Urinary bladder (tissue), 4 donors: ENCODE data around the gene NLGN1. TPM values are rescaled to one million over a fixed set of nuclear protein-coding genes. Genes with fewer than 3 reads are reported as not detected.

Source experiments
- DNase-seq: peaks from one replicate; pipeline ENCODE4 v3.0.0-alpha.2; 2015; ENCODE audit errors: extremely low spot score
- H3K27ac ChIP-seq: one replicate; pipeline ENCODE4 v1.5.1; 2013; ENCODE audit warnings: low read depth, mild to moderate bottlenecking, moderate library complexity
- H3K36me3 ChIP-seq: one replicate; pipeline ENCODE4 v1.6.1; 2013; ENCODE audit warnings: mild to moderate bottlenecking, moderate library complexity; ENCODE audit not compliant: insufficient read depth
- H3K4me1 ChIP-seq: one replicate; pipeline ENCODE4 v1.6.1; 2013; ENCODE audit warnings: mild to moderate bottlenecking, moderate library complexity; ENCODE audit not compliant: insufficient read depth
- H3K4me3 ChIP-seq: one replicate; pipeline ENCODE4 v1.5.1; 2013; ENCODE audit warnings: low read depth, low read length
- WGBS: extraction: QIAGEN DNeasy Blood & Tissue Kit; methylation state at CpG from one replicate; pipeline ENCODE4 v1.1.7; 2013; 5-methylcytosine and 5-hydroxymethylcytosine counted together
- polyA plus RNA-seq: library from polyadenylated mRNA; stranded (reverse); fragments of 200-250 nt; gene quantifications from one replicate; pipeline ENCODE4 v1.2.3, GENCODE V29; 2013
- total RNA-seq: library from RNA; depleted of rRNA; stranded (reverse); fragments of >200 nt; gene quantifications from one replicate; pipeline ENCODE4 v1.2.3, GENCODE V29; 2014
- donor health status: healthy with polysubstance abuse.
- donor health status: healthy.

Gene NLGN1
- total and polyA plus RNA-seq, 2 donors, result 8.4 to 51.8 TPM

DNA sequence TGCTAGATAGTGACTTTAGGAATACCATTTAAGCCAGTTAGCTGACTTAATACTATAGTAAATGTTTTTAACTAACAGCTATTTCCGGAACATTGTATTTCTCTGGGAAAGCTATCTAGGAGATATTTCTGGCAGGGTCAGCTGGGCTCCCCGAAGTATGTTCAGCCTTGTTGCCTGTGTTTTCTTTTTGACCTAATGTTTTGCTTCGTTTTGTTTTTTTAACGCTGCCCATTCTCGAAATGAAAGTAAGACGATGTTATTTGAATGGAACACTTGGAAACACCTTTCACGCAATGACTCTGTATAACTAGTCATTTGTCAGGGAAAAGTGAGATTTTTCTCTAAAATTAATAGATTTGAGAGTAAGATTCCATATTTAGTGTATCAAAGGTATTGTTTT, 758.7 kb downstream of the NLGN1 start:
- Histone ChIP-seq H3K4me3 (no peak overlapping the region), H3K27ac (no peak overlapping the region)

DNA sequence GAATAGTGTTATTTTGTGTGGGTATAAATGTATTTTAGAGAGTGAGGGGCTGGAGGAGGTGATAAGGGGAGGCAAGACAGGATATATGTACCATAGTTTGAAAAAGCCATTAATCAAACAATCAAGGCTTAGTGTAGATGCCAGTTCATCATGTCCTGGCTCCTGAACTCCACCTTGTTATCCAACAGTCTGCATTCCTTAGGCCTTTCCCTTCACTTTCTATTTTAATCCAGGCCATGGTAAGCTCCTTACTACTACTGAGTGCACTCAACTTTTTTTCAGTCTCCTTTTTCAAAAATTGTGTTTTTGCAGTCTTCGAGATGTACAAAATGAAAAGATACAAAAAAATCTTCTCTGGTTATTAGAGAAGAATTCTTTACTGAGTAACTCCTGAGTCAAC, 761.1 kb downstream of the NLGN1 start:
- H3K4me3 ChIP-seq, result no peak overlapping the region
- H3K27ac ChIP-seq, result no peak overlapping the region
- H3K36me3 ChIP-seq, result no peaks in the 10 kb centered on the region
- H3K4me1 ChIP-seq, result no peaks in the 10 kb centered on the region
- 95% methylated on average over 1 of the region's 1 CpG for WGBS
- no peak for DNase-seq

More for the DNA sequence above, 758.7 kb downstream of the NLGN1 start:
- H3K4me1 ChIP-seq, result no peaks in the 10 kb centered on the region
- H3K36me3 ChIP-seq, result no peaks in the 10 kb centered on the region
- 79% methylated on average over 7 of the region's 7 CpGs for WGBS
- no peak for DNase-seq

DNA sequence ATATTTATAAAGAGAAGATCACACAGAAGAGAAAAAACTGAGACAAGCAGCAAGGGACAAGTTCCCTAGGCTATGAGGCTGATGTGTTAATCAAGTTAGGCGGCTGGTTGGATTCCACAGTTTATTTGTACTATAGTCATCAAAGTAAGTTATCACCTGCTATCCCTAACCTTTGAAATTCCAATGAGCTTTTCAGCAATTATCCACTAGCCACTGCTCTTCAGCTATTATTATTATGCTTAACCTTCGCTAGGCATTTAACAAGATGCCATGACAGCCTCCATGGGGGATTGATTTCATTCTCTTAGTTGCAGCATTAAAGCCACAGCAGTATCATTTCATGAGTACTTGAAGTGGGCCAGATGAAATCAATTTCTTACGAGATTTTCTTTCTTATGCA, 762.1 kb downstream of the NLGN1 start:
- 91% methylated on average over 3 of the region's 3 CpGs for WGBS
- DNase-seq, result no peak

DNA sequence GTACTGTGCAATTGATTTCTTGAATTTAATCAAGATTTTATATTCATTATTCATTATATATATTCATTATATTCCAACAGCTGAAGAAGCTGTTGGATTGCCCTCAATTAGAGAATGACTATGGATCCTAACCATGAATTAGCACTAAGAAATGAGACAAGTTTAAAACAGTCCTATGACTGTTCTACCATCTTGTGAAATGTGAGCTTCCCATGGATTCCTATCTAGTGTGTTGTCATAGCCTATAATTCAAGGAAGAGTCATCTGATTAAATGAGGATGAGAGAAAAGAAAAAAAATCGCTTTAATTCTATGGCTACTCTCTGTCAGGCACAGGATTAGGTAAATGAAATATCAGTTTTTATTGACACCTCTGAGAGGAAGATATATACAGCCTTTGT, 765.0 kb downstream of the NLGN1 start:
- H3K27ac ChIP-seq, result no peak overlapping the region
- no peaks in the 10 kb centered on the region for H3K36me3 ChIP-seq
- DNase-seq, result no peak
- WGBS, result 93% methylated on average over 1 of the region's 1 CpG
- H3K4me3 ChIP-seq, result no peak overlapping the region
- no peaks in the 10 kb centered on the region for H3K4me1 ChIP-seq

More for the DNA sequence above, 762.1 kb downstream of the NLGN1 start:
- Histone ChIP-seq H3K4me3 (no peak overlapping the region), H3K4me1 (no peaks in the 10 kb centered on the region), H3K36me3 (no peaks in the 10 kb centered on the region), H3K27ac (no peak overlapping the region)

DNA sequence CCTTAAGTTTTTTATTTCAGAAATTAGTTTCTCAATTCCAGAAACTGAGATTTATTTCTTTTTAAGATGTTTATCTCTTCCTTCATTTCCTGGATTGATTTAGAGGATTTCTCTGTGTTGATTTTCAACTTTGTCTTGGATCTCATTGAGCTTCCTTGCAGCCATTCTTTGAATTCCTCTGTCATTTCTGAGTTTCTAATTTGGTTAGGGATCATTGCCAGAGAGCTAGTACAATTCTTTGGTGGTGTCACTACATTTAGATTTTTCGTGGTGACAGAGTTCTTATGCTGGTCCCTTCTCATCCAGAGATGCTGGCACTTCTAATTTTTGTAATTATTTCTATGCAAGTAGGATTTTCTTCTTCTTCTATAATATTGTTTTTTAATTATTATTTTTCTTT, 770.5 kb downstream of the NLGN1 start:
- WGBS, result 67% methylated on average over 1 of the region's 1 CpG
- Histone ChIP-seq H3K4me3 (no peak overlapping the region), H3K27ac (no peak overlapping the region), H3K36me3 (no peaks in the 10 kb centered on the region), H3K4me1 (no peaks in the 10 kb centered on the region)
- DNase-seq, result no peak

DNA sequence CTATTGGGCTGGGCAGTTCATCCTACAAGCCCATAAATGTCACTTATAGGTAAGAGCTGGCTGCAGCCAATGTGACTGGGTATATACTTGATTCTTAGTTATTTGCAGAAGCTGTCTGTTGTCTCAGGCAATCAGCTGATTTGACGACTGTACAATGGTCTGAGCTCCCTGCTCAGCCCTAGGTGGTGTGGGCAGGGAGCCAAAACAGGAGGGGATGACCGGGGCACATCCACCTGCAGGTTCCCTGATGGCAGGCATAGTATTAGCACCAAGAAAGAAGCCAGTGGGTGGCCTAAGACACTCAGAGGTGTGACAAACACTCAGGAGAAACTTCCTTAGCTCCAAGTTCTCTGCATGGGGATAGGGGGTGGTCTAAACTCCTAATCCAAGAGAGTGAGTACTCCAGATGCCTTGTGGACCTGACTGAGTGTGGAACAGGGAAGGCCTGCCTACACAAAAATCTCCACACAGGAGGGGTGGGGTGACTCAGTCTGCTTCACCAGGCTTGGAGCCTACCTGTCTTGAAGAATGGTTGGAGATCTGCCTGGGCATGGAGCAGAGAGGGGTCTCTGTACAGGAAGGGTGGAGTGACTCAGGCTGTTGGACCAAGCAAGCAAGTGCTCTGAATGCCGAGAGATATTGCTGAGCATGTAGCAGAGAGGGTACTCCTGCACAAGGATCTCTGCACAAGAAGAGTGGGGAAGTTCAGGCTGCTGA, 771.2 kb downstream of the NLGN1 start:
- WGBS, result 86% methylated on average over 3 of the region's 3 CpGs
- H3K4me3 ChIP-seq, result no peak overlapping the region
- no peak overlapping the region for H3K27ac ChIP-seq
- H3K36me3 ChIP-seq, result no peaks in the 10 kb centered on the region
- no peak for DNase-seq
- no peaks in the 10 kb centered on the region for H3K4me1 ChIP-seq

DNA sequence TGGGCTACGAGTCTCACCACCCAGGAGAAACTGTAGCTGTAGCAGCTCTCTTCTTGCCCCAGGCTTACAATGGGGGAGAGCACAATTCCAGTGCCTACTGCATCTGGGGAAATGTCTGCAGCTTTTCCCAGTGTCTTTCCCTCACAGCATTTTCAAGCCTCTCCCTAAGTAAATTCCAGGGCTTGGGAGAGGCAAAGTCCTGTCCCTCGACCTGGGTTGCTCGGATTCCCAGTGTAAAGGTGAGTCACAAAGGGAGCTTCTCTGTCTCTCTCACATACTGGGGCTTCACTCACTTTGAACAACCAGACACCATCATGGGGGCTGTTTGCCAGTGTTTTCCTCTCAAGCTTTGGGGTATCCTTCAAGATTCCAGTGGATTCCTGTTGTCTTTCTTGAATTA, 772.2 kb downstream of the NLGN1 start:
- 94% methylated on average over 3 of the region's 3 CpGs for WGBS
- no peak overlapping the region for H3K27ac ChIP-seq
- DNase-seq, result no peak

DNA sequence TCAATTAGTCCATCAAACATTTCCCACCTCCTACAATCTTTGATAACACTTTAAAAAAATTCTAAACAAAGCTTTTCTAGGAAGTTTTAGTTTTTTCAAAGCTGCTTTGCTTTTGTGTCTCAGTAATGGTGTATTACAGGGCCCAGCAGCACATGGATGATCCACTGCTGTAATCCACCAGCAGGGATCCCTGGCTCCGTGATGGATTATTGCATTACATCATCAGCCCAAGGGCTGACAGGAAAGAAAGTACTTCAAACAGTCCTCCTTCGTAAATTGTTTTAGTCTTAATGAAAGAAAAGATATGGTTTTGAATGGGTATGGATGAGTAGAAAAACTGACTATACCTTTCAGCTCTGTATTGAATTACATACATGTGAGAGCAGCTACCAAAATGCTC, 772.7 kb downstream of the NLGN1 start:
- Histone ChIP-seq H3K27ac (no peak overlapping the region), H3K36me3 (no peaks in the 10 kb centered on the region), H3K4me3 (no peak overlapping the region), H3K4me1 (no peaks in the 10 kb centered on the region)
- 60% methylated on average over 2 of the region's 2 CpGs for WGBS
- no peak for DNase-seq

More for the DNA sequence above, 772.2 kb downstream of the NLGN1 start:
- no peaks in the 10 kb centered on the region for H3K36me3 ChIP-seq
- no peaks in the 10 kb centered on the region for H3K4me1 ChIP-seq
- H3K4me3 ChIP-seq, result no peak overlapping the region

DNA sequence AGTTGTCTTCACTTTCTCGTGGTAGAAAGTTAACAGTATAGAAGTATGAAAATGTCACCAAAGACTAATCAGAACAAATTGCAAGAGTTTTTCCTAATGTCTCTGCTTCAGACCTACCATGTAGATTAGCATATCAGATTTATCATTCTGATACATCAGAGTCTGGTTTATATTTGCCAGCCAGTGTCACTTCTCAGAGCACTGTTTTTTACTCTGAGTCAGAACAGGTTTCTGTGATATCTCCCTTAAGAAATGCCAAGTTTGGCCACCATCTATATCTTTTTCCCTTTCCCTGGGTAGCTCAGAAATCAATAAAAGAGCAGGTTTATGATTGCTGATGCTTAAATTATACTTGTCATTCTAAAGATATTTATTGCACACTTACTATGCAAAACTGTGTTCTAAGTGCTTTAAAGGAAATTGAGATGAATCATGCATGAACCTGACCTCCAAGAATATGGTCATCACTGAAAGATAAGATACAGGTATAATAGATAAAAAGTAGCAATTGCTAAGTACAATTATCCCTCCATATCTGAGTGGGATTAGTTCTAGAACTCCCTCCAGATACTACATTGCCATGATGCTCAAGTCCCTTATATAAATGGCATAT, 788.9 kb downstream of the NLGN1 start:
- DNase-seq, result no peak
- Histone ChIP-seq H3K36me3 (no peaks in the 10 kb centered on the region), H3K4me3 (no peak overlapping the region), H3K4me1 (no peaks in the 10 kb centered on the region), H3K27ac (no peak overlapping the region)
- 87% methylated on average over 1 of the region's 1 CpG for WGBS

DNA sequence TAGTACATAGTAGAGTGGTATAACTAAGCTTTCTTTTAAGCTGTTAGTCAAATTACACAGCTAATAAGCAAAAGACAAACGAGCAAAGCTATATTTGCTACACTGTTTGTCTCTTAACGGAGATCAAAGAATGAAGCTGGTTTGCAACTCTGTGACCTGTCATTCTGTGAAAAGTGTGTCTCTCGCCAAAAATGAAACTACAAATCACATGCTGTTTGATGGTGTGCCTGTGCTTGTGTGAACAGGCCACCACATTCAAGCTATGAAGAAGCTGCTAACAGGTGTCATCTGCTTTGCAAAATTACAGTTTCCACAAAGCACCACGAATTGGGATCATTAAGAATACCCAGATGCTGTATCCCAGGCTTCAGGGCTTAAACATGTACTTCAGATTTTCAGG, 793.8 kb downstream of the NLGN1 start:
- 41% methylated on average over 4 of the region's 4 CpGs for WGBS
- Histone ChIP-seq H3K36me3 (no peaks in the 10 kb centered on the region), H3K27ac (no peak overlapping the region), H3K4me3 (no peak overlapping the region), H3K4me1 (no peaks in the 10 kb centered on the region)
- DNase-seq, result no peak

DNA sequence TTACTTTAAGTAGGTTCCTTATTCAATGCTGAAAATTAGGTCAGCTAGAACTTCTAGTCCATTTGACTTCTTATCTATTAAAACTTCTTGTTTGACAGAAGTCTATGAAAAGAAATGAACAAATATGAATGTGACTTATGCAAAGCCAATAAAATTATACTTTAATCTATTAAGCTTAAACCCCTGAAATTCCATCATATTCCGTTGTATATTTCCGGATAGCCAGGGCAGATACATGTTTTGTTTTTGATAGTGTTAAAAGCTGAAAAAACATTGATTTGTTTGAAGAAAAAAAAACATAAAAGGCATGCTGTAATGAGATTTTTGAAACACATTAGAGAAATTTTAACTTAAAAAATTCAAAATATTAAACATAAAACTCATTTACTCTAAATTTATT, 794.4 kb downstream of the NLGN1 start:
- Histone ChIP-seq H3K4me3 (no peak overlapping the region), H3K36me3 (no peaks in the 10 kb centered on the region), H3K27ac (no peak overlapping the region), H3K4me1 (no peaks in the 10 kb centered on the region)
- no peak for DNase-seq
- 75% methylated on average over 2 of the region's 2 CpGs for WGBS

DNA sequence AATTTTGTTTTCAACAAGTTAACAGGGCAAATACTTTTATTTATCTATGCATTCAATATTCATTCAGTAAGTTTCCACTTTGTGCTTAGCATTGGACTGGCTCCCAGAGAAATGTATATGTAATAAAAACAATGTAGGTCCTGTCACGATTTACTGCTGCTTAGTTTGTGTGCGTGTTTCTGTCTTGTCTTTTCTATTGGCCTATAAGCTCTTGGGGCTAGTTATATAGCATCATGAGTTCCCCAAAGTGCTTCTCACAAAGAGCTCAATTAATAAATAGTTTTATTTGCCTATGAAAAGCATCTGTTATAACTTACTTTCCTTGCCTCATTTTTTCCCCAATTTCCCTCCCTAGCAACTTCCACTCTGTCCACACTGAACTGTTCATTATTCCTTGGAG, 794.9 kb downstream of the NLGN1 start:
- Histone ChIP-seq H3K27ac (no peak overlapping the region), H3K4me1 (no peaks in the 10 kb centered on the region), H3K36me3 (no peaks in the 10 kb centered on the region), H3K4me3 (no peak overlapping the region)
- no peak for DNase-seq
- WGBS, result 64% methylated on average over 2 of the region's 2 CpGs

DNA sequence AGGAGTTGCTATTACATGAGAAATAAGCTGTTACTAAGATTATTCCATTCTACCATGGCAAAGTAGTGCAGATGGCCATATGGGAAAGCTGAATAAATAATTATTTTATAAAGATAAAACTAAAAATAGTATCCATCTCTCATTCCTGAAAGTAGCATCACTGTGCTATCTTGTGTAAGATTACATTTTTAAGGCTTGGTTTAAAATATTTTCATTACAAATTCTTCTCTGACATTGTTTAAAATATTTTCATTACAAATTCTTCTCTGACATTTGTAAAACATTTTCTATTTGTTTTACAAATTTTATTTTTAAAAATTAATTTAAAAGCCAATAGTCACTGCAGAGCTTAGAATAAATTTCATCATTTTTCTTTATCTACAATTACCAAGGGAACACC, 796.1 kb downstream of the NLGN1 start:
- DNase-seq, result no peak
- Histone ChIP-seq H3K4me3 (no peak overlapping the region), H3K4me1 (no peaks in the 10 kb centered on the region), H3K27ac (no peak overlapping the region), H3K36me3 (no peaks in the 10 kb centered on the region)

DNA sequence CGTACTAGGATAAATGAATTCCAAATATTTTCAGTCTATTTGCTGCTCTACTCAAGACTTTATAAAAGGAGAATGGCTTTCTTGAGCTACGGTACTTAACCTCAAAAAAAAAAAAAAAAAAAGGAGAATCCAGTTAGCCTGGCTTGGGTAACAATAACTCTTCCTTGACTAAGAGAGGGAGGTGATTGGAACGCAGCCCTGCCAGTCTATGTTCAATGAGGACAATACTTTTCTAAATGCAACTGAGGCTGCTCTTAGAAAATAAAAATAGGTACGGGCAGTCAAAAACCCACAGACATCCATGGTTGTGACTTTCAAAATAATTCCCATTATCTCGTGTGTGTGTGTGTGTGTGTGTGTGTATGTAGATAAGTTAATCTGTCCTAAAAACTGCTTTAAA, 799.9 kb downstream of the NLGN1 start:
- DNase-seq, result no peak
- Histone ChIP-seq H3K36me3 (no peaks in the 10 kb centered on the region), H3K27ac (no peak overlapping the region), H3K4me1 (no peaks in the 10 kb centered on the region), H3K4me3 (no peak overlapping the region)
- 72% methylated on average over 5 of the region's 5 CpGs for WGBS
